Cardiac fibroblast (primary cell): ENCODE measurements around the gene REXO5.

Experiments
- DNase-seq, 2 donors: peaks; one replicate each; pipeline versions ENCODE4 v3.0.0 to v3.0.0-alpha.2; 2010; ENCODE audit warnings: low read depth in 2 of 2
- H3K4me3 ChIP-seq, 2 donors: replicated peaks in 1 of 2; 1 replicate in 1 of 2; 2 replicates in 1 of 2; pipeline ENCODE4 v1.5.1; 2011; ENCODE audit warnings: low read depth in 2 of 2, low read length in 2 of 2, mild to moderate bottlenecking in 2 of 2, moderate library complexity in 1 of 2
- CTCF ChIP-seq: IDR thresholded peaks from one replicate; pipeline ENCODE4 v1.5.1; 2011; ENCODE audit warnings: low read depth, mild to moderate bottlenecking, low read length, inconsistent platforms

Gene REXO5

DNA sequence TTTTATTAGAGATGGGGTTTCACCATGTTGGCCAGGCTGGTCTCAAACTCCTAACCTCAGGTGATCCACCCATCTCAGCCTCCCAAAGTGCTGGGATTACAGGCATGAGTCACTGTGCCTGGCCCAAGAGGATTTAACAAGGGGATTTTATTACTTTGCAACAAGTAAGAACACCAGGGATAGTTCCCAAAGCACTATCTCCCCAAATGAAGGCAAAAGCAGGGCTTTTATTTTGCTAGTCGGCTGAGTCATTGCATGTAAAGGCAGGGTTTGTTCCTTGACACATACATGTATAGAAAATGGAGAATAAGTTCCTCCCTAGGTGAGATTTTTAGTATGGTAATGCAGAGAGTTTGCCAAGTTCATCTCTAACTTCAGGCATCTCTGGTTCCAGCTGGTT, 24.0 kb downstream of the REXO5 start:
- TF ChIP-seq CTCF, result no peak
- no peak overlapping the region for H3K4me3 ChIP-seq
- no peak for DNase-seq

- no peak for DNase-seq
- no peak for TF ChIP-seq CTCF
- no peak overlapping the region for H3K4me3 ChIP-seq
These were observed 26.8 kb downstream of the REXO5 start for GRCh38 chr16:20833086-20833485.

DNA sequence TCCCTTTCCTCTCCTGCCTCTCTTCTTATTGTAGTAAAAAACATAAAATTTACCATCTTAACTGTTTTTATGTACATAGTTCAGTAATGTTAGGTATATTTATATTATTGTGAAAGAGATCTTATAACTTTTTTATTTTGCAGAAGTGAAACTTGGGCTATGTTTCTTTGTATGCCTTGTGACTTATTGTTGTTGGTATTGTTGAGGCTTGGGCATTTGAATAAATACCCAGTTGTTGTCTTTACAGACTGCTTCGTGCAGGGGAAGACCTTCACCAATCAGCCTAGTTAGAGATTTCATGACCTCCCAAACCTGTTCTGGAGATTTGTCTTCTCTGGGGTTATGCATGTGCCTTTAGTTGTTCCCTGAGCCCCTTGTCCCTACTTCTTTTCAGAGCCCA, 31.9 kb downstream of the REXO5 start:
- TF ChIP-seq CTCF, result no peak
- no peak for DNase-seq
- H3K4me3 ChIP-seq, result no peak overlapping the region

GRCh38 chr16:20839504-20839903, 33.2 kb downstream of the REXO5 start:
- no peak for DNase-seq
- H3K4me3 ChIP-seq, result no peak overlapping the region
- no peak for TF ChIP-seq CTCF

DNA sequence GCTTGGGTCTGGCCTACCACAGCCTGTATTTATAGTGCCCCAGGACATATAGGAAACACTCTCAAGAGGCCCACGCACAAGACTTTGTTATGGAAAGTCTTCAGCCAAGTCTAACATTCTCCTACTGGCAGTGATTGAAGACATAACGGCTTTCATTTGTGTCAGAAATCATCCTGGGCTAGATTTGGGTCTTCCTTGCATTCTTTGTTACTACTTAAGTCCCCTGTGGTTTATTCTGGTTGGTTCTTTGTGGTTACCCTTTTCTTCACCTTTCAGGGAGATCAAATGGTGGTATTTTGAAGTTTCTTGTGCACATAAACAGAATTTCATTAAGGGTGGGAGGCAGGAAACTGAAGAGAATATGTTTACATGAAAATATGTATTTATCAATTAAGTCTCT, 37.7 kb downstream of the REXO5 start:
- no peak for DNase-seq

GRCh38 chr16:20844588-20844987, 38.3 kb downstream of the REXO5 start:
- no peak for DNase-seq
- TF ChIP-seq CTCF, result no peak

More for the DNA sequence above, 37.7 kb downstream of the REXO5 start:
- no peak for TF ChIP-seq CTCF
- H3K4me3 ChIP-seq, result no peak overlapping the region

GRCh38 chr16:20846030-20846429, 39.7 kb downstream of the REXO5 start:
- TF ChIP-seq CTCF, result no peak
- DNase-seq, result no peak
- no peak overlapping the region for H3K4me3 ChIP-seq

More at GRCh38 chr16:20844588-20844987, 38.3 kb downstream of the REXO5 start:
- H3K4me3 ChIP-seq, result no peak overlapping the region
